H1 (cell line): ENCODE measurements around the gene HSF5. TPM values are rescaled to one million over a fixed set of nuclear protein-coding genes. Genes with fewer than 3 reads are reported as not detected.

Experiments
- ASH2L ChIP-seq: fragments of 200-600, 300-600 bp; sonication (generic); IDR thresholded peaks from one replicate; pipeline ENCODE4 v1.7.1; 2017; ENCODE audit warnings: low read length
- CEBPB ChIP-seq: IDR thresholded peaks from 2 replicates; pipeline ENCODE4 v1.6.1; 2012; ENCODE audit warnings: low read depth, low read length
- CREB1 ChIP-seq: IDR thresholded peaks from 2 replicates; pipeline ENCODE4 v1.6.1; 2012; ENCODE audit warnings: inconsistent platforms
- FOSL1 ChIP-seq: IDR thresholded peaks from 2 replicates; pipeline ENCODE4 v1.6.1; 2011; ENCODE audit warnings: mild to moderate bottlenecking, low read depth, low read length, moderate library complexity; ENCODE audit not compliant: insufficient read depth
- GABPA ChIP-seq: IDR thresholded peaks from 2 replicates; pipeline ENCODE4 v1.6.1; 2011; ENCODE audit warnings: mild to moderate bottlenecking, low read length, moderate library complexity, borderline replicate concordance; ENCODE audit not compliant: insufficient read depth
- JUN ChIP-seq: IDR thresholded peaks from 2 replicates; pipeline ENCODE4 v1.6.1; 2011; ENCODE audit warnings: low read depth, mild to moderate bottlenecking, improper control_type of control experiment, low read length
- KDM5A ChIP-seq: fragments of 200-600 bp; IDR thresholded peaks from 2 replicates; pipeline ENCODE4 v1.7.1; 2012; ENCODE audit warnings: mild to moderate bottlenecking, low read length, inconsistent platforms, mixed read lengths
- polyA plus RNA-seq, 7 experiments: library from polyadenylated mRNA; depleted of rRNA in 3 of 7; stranded (reverse) in 5 of 7; unstranded in 2 of 7; fragments of >200 nt in 5 of 7; fragments of 200-250 nt in 2 of 7; gene quantifications; 1 replicate in 5 of 7; 2 replicates in 1 of 7; 4 replicates in 1 of 7; pipeline versions ENCODE4 v1.2.1 to v1.2.3, GENCODE V29; 2011 to 2013; ENCODE audit warnings: missing spikeins in 2 of 7, mixed read lengths in 2 of 7
- total RNA-seq: library from RNA; stranded (reverse); fragmentation: NEBNext Ultra II Directional; extraction: Animal tissue kit (Norgen Biotek cat#: 25700); gene quantifications from 2 replicates; pipeline ENCODE4 v1.2.1, GENCODE V29; 2021
- TF ChIP-seq, protein P1 (sequence below): IDR thresholded peaks from 2 replicates; pipeline ENCODE4 v1.6.1; 2011; ENCODE audit warnings: low read length, improper control_type of control experiment

The HSF5 gene
- total and polyA plus RNA-seq, 2 of the 8 experiments (the other 6 are each of a cell fraction or from before 2014, with no cell fraction given): not detected

DNA sequence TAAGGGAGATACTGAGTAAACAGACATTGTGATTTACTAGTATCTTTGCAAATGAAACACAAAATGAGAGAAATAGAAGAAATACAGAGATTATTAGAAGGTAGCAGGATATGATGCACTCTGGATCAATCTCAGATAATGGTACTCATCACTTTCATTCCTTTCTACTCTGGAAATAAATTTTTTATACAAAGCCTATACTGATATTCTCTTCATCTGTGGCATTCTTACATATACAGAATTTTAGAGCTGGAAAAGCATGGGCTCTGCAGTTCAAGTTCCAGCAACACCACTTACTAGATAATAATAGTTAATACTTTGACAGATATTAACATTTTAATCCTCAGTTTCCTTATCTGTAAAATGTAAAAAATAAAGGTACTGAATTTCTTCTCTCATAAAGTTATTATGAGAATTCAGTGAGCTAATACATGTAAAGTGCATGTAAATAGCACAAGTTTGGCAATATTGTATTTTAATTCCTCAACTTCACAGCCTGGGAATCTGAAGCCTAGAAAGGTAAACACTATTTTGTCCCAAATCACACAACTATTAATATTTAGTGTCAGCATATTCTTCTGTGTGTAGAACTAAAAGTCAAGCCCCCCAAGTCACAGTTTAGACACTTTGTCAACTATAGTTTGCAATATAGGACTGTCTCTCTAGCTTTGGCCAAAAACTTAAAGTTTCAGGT is 77.3 kb downstream of the HSF5 start (continued):
- TF ChIP-seq, protein P1, sequence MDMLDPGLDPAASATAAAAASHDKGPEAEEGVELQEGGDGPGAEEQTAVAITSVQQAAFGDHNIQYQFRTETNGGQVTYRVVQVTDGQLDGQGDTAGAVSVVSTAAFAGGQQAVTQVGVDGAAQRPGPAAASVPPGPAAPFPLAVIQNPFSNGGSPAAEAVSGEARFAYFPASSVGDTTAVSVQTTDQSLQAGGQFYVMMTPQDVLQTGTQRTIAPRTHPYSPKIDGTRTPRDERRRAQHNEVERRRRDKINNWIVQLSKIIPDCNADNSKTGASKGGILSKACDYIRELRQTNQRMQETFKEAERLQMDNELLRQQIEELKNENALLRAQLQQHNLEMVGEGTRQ: no peak
- TF ChIP-seq FOSL1 (no peak), CREB1 (no peak), GABPA (no peak), KDM5A (no peak), ASH2L (no peak), JUN (no peak), CEBPB (no peak)
